Gastrocnemius medialis (tissue), 4 donors: Measurements from ENCODE around the gene YAP1. TPM values are rescaled to one million over a fixed set of nuclear protein-coding genes. Genes with fewer than 3 reads are reported as not detected.
A peak's percentile ranks its signal among the peaks of the same experiment; 100 is the strongest.

Source experiments
- ATAC-seq, 2 donors: fragments of 150-250 bp; one replicate each; pipeline ENCODE4 v1.9.1; 2016
- DNase-seq, 2 donors: peaks; one replicate each; pipeline ENCODE4 v3.0.0-alpha.2; 2019
- H3K27ac ChIP-seq, 4 donors: fragments of 200-600 bp; sonication (generic); 1 replicate in 1 of 4; 2 replicates in 3 of 4; pipeline ENCODE4 v1.5.1; 2016 to 2018; ENCODE audit warnings: mild to moderate bottlenecking in 2 of 4, moderate library complexity in 1 of 4
- H3K27me3 ChIP-seq, 3 donors: fragments of 200-600 bp; sonication (generic) in 2 of 3; 1 replicate in 1 of 3; 2 replicates in 2 of 3; pipeline versions ENCODE4 v1.5.1 to v1.6.0; 2016 to 2019; ENCODE audit warnings: mild to moderate bottlenecking in 1 of 3, moderate library complexity in 1 of 3
- H3K36me3 ChIP-seq, 2 donors: fragments of 200-600 bp; sonication (generic) in 1 of 2; one replicate each; pipeline ENCODE4 v1.5.1; 2017 to 2018
- H3K4me1 ChIP-seq, 2 donors: fragments of 200-600 bp; sonication (generic) in 1 of 2; one replicate each; pipeline ENCODE4 v1.5.1; 2016 to 2017; ENCODE audit warnings: mild to moderate bottlenecking in 2 of 2
- H3K4me3 ChIP-seq, 4 donors: fragments of 200-600 bp; sonication (generic) in 3 of 4; 1 replicate in 1 of 4; 2 replicates in 3 of 4; pipeline ENCODE4 v1.5.1; 2016 to 2019; ENCODE audit warnings: mild to moderate bottlenecking in 2 of 4
- H3K9me3 ChIP-seq, 3 donors: fragments of 200-600 bp; sonication (generic) in 2 of 3; 1 replicate in 1 of 3; 2 replicates in 2 of 3; pipeline ENCODE4 v1.5.1; 2016 to 2019
- POLR2A ChIP-seq, 2 donors: fragments of 450-650 bp; IDR thresholded peaks; one replicate each; pipeline ENCODE4 v1.6.1; 2017; ENCODE audit warnings: antibody characterized with exemption in 2 of 2, mild to moderate bottlenecking in 2 of 2, moderate library complexity in 2 of 2
- in situ Hi-C, 4 donors: fragments of 200-750 bp; cut with MboI; loops; one replicate each; pipeline versions ENCODE4 v1.15.0 to v1.8.0; 2017; ENCODE audit warnings: low sequenced_read_pairs in 4 of 4
- intact Hi-C: fragments of 100-400 bp; cut with DNase I; formaldehyde crosslinking; loops from one replicate; pipeline ENCODE4 v1.15.1; 2023; ENCODE audit warnings: low total_unique reads
- total RNA-seq, 4 donors: library from RNA; depleted of rRNA; stranded (reverse); fragments of >200 nt; gene quantifications; one replicate each; pipeline versions ENCODE4 v1.1.0 to v1.2.3, GENCODE V29; 2016
- TF ChIP-seq, protein P1 (sequence below), 5 experiments: fragments of 450-650 bp in 3 of 5; fragments of 200-600 bp in 2 of 5; sonication (generic) in 2 of 5; IDR thresholded peaks in 4 of 5; conservative IDR thresholded peaks in 1 of 5; 1 replicate in 4 of 5; 2 replicates in 1 of 5; pipeline ENCODE4 v1.5.1; 2016 to 2019; ENCODE audit warnings: antibody characterized with exemption in 5 of 5, mild to moderate bottlenecking in 3 of 5, moderate library complexity in 3 of 5

Gene YAP1
- total RNA-seq, 4 donors from 2014 or later: 41.9 to 89.4 (median 72.6) TPM

- Histone ChIP-seq H3K36me3 (no peaks in the 10 kb centered on the region), H3K9me3 (no peaks in the 10 kb centered on the region), H3K27me3 (no peaks in the 10 kb centered on the region), H3K4me1 (peaks cover 0 to 3% of the 10 kb centered on the region in 2 donors), H3K4me3 (no peak overlapping the region), H3K27ac (no peak overlapping the region)
- TF ChIP-seq POLR2A (IDR thresholded peaks at IDR 0.05): no peak
- TF ChIP-seq, protein P1, sequence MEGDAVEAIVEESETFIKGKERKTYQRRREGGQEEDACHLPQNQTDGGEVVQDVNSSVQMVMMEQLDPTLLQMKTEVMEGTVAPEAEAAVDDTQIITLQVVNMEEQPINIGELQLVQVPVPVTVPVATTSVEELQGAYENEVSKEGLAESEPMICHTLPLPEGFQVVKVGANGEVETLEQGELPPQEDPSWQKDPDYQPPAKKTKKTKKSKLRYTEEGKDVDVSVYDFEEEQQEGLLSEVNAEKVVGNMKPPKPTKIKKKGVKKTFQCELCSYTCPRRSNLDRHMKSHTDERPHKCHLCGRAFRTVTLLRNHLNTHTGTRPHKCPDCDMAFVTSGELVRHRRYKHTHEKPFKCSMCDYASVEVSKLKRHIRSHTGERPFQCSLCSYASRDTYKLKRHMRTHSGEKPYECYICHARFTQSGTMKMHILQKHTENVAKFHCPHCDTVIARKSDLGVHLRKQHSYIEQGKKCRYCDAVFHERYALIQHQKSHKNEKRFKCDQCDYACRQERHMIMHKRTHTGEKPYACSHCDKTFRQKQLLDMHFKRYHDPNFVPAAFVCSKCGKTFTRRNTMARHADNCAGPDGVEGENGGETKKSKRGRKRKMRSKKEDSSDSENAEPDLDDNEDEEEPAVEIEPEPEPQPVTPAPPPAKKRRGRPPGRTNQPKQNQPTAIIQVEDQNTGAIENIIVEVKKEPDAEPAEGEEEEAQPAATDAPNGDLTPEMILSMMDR (IDR thresholded peaks at IDR 0.05 in 4 of 5, conservative IDR thresholded peaks at IDR 0.05 in 1 of 5): no peak
- in situ Hi-C loops (no loop called here), intact Hi-C loops (no loop called here)
- no peak for DNase-seq
- peak in 1 of 2 donors; percentile 45 for ATAC-seq
Measured at GRCh38 chr11:102237096-102237735, 127.0 kb downstream of the YAP1 start.

GRCh38 chr11:102238391-102238821, 128.2 kb downstream of the YAP1 start:
- DNase-seq: no peak
- Histone ChIP-seq H3K36me3 (no peaks in the 10 kb centered on the region), H3K9me3 (no peaks in the 10 kb centered on the region), H3K27ac (no peak overlapping the region), H3K27me3 (no peaks in the 10 kb centered on the region), H3K4me3 (no peak overlapping the region), H3K4me1 (peaks cover 0 to 3% of the 10 kb centered on the region in 2 donors)
- in situ Hi-C loops: no loop called here
- no peak for ATAC-seq
- intact Hi-C loops: no loop called here
- TF ChIP-seq, protein P1 (IDR thresholded peaks at IDR 0.05 in 4 of 5, conservative IDR thresholded peaks at IDR 0.05 in 1 of 5): no peak
- no peak for TF ChIP-seq POLR2A (IDR thresholded peaks at IDR 0.05)

GRCh38 chr11:102239448-102239847, 129.2 kb downstream of the YAP1 start:
- H3K27ac ChIP-seq: no peak overlapping the region
- ATAC-seq (no peak), DNase-seq (no peak)
- no peaks in the 10 kb centered on the region for H3K36me3 ChIP-seq
- no peaks in the 10 kb centered on the region for H3K27me3 ChIP-seq
- intact Hi-C loops: no loop called here
- no peaks in the 10 kb centered on the region for H3K9me3 ChIP-seq
- peaks cover 0 to 3% of the 10 kb centered on the region in 2 donors for H3K4me1 ChIP-seq
- TF ChIP-seq, protein P1 (IDR thresholded peaks at IDR 0.05 in 4 of 5, conservative IDR thresholded peaks at IDR 0.05 in 1 of 5): no peak
- no peak for TF ChIP-seq POLR2A (IDR thresholded peaks at IDR 0.05)
- H3K4me3 ChIP-seq: no peak overlapping the region
- in situ Hi-C loops: no loop called here

- DNase-seq: no peak
- Histone ChIP-seq H3K27ac (no peak overlapping the region), H3K9me3 (no peaks in the 10 kb centered on the region), H3K27me3 (no peaks in the 10 kb centered on the region), H3K4me1 (peaks cover 0 to under 1% of the 10 kb centered on the region in 2 donors), H3K36me3 (no peaks in the 10 kb centered on the region), H3K4me3 (no peak overlapping the region)
- ATAC-seq: no peak
- intact Hi-C loops: no loop called here
- in situ Hi-C loops: no loop called here
- no peak for TF ChIP-seq POLR2A (IDR thresholded peaks at IDR 0.05)
- TF ChIP-seq, protein P1 (IDR thresholded peaks at IDR 0.05 in 4 of 5, conservative IDR thresholded peaks at IDR 0.05 in 1 of 5): no peak
Measured at GRCh38 chr11:102239911-102240310, 129.7 kb downstream of the YAP1 start.

- Histone ChIP-seq H3K4me3 (no peak overlapping the region), H3K4me1 (no peaks in the 10 kb centered on the region), H3K9me3 (no peaks in the 10 kb centered on the region), H3K27me3 (no peaks in the 10 kb centered on the region), H3K36me3 (no peaks in the 10 kb centered on the region), H3K27ac (no peak overlapping the region)
- TF ChIP-seq, protein P1 (IDR thresholded peaks at IDR 0.05 in 4 of 5, conservative IDR thresholded peaks at IDR 0.05 in 1 of 5): no peak
- no peak for TF ChIP-seq POLR2A (IDR thresholded peaks at IDR 0.05)
- intact Hi-C loops: no loop called here
- DNase-seq (no peak), ATAC-seq (no peak)
- in situ Hi-C loops: no loop called here
Measured at GRCh38 chr11:102240502-102240901, 130.3 kb downstream of the YAP1 start.
